Subcutaneous abdominal adipose tissue (tissue), 5 donors: ENCODE measurements around the gene R3HDM1.

Source experiments
- H3K27ac ChIP-seq: one replicate; pipeline ENCODE4 v1.7.0; 2013; ENCODE audit warnings: low read depth, mild to moderate bottlenecking, inconsistent platforms, low read length, moderate library complexity
- H3K27me3 ChIP-seq, 5 donors: one replicate each; pipeline ENCODE4 v1.7.0; 2013; ENCODE audit warnings: low read length in 5 of 5, inconsistent platforms in 1 of 5; ENCODE audit not compliant: control insufficient read depth in 5 of 5, insufficient read depth in 4 of 5
- H3K36me3 ChIP-seq, 5 donors: one replicate each; pipeline ENCODE4 v1.7.0; 2013; ENCODE audit warnings: low read length in 5 of 5; ENCODE audit not compliant: control insufficient read depth in 5 of 5, insufficient read depth in 5 of 5
- H3K4me1 ChIP-seq, 5 donors: one replicate each; pipeline ENCODE4 v1.7.0; 2013; ENCODE audit warnings: low read length in 5 of 5, mild to moderate bottlenecking in 3 of 5, moderate library complexity in 1 of 5; ENCODE audit not compliant: control insufficient read depth in 5 of 5, insufficient read depth in 5 of 5
- H3K4me3 ChIP-seq, 5 donors: one replicate each; pipeline ENCODE4 v1.7.0; 2013; ENCODE audit warnings: low read length in 5 of 5, low read depth in 1 of 5
- H3K9ac ChIP-seq, 5 donors: one replicate each; pipeline ENCODE4 v1.7.0; 2013; ENCODE audit warnings: low read length in 5 of 5, mild to moderate bottlenecking in 4 of 5, moderate library complexity in 3 of 5
- H3K9me3 ChIP-seq, 5 donors: one replicate each; pipeline ENCODE4 v1.7.0; 2013; ENCODE audit warnings: low read length in 5 of 5; ENCODE audit not compliant: control insufficient read depth in 5 of 5
- donor health status: healthy.
- donor health status: healthy.
- donor health status: healthy.
- donor health status: healthy.
- donor health status: healthy.

Gene R3HDM1

DNA sequence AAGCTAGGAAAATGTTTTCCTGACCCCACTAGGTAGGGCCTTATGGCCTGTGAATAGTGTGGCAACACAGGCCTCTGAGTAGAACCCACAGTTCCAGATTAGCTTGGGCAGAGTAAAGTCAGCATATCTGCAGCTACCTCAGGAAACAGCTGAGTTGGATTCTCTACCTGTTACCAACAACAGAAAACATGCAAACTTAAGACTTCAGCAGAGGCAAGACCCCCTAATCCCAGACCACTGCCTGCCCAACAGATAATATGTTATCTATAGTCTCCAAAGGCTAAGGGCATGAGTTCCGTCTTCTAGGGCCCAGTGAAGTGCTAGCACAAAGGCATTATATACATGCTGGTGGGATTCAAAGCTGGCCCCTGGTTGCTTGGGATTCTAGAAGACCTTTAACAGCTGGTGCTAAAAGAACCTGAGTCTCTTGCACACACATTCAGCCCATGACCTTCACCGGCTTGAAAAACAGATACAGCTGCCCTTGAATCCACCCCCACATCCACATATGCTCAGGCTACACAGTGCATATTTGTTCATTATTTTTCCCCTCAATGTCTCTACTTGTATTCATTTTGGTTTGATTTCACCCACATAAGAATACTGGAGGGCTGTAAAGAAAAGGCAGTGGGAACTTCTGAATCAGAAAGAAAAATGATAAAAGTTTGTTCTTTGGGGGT, 196.9 kb downstream of the R3HDM1 start:
- Histone ChIP-seq H3K4me1 (no peaks in the 10 kb centered on the region), H3K36me3 (peaks cover 7 to 14% (median 10%) of the 10 kb centered on the region in 5 donors), H3K4me3 (no peak overlapping the region), H3K27me3 (no peaks in the 10 kb centered on the region), H3K27ac (no peak overlapping the region), H3K9ac (no peak overlapping the region), H3K9me3 (no peaks in the 10 kb centered on the region)

- Histone ChIP-seq H3K27me3 (no peaks in the 10 kb centered on the region), H3K9ac (no peak overlapping the region), H3K9me3 (no peaks in the 10 kb centered on the region), H3K4me1 (no peaks in the 10 kb centered on the region), H3K27ac (no peak overlapping the region), H3K36me3 (no peaks in the 10 kb centered on the region), H3K4me3 (no peak overlapping the region)
These were observed 201.3 kb downstream of the R3HDM1 start for GRCh38 chr2:135732561-135732960.

GRCh38 chr2:135733045-135733444, 201.8 kb downstream of the R3HDM1 start:
- no peaks in the 10 kb centered on the region for H3K4me1 ChIP-seq
- H3K27ac ChIP-seq: no peak overlapping the region

GRCh38 chr2:135736546-135736945, 205.3 kb downstream of the R3HDM1 start:
- H3K9me3 ChIP-seq: no peaks in the 10 kb centered on the region
- no peak overlapping the region for H3K4me3 ChIP-seq

More at GRCh38 chr2:135733045-135733444, 201.8 kb downstream of the R3HDM1 start:
- Histone ChIP-seq H3K36me3 (no peaks in the 10 kb centered on the region), H3K27me3 (no peaks in the 10 kb centered on the region), H3K4me3 (no peak overlapping the region), H3K9me3 (no peaks in the 10 kb centered on the region), H3K9ac (no peak overlapping the region)

GRCh38 chr2:135740206-135740605, 208.9 kb downstream of the R3HDM1 start:
- H3K27ac ChIP-seq: no peak overlapping the region
- no peaks in the 10 kb centered on the region for H3K9me3 ChIP-seq
- no peaks in the 10 kb centered on the region for H3K27me3 ChIP-seq

More at GRCh38 chr2:135736546-135736945, 205.3 kb downstream of the R3HDM1 start:
- Histone ChIP-seq H3K27me3 (no peaks in the 10 kb centered on the region), H3K27ac (no peak overlapping the region), H3K36me3 (no peaks in the 10 kb centered on the region), H3K9ac (no peak overlapping the region), H3K4me1 (peaks cover 0 to 5% (median 3%) of the 10 kb centered on the region in 5 donors)

GRCh38 chr2:135741043-135741394, 209.7 kb downstream of the R3HDM1 start:
- Histone ChIP-seq H3K27ac (no peak overlapping the region), H3K4me1 (peaks cover 2 to 28% (median 24%) of the 10 kb centered on the region in 5 donors), H3K9ac (no peak overlapping the region), H3K4me3 (peak overlapping the region; percentile 60 to 94 (median 92)), H3K9me3 (no peaks in the 10 kb centered on the region), H3K27me3 (no peaks in the 10 kb centered on the region), H3K36me3 (no peaks in the 10 kb centered on the region)

More at GRCh38 chr2:135740206-135740605, 208.9 kb downstream of the R3HDM1 start:
- no peak overlapping the region for H3K9ac ChIP-seq
- H3K36me3 ChIP-seq: no peaks in the 10 kb centered on the region
- H3K4me1 ChIP-seq: peaks cover 2 to 28% (median 24%) of the 10 kb centered on the region in 5 donors
- H3K4me3 ChIP-seq: no peak overlapping the region

DNA sequence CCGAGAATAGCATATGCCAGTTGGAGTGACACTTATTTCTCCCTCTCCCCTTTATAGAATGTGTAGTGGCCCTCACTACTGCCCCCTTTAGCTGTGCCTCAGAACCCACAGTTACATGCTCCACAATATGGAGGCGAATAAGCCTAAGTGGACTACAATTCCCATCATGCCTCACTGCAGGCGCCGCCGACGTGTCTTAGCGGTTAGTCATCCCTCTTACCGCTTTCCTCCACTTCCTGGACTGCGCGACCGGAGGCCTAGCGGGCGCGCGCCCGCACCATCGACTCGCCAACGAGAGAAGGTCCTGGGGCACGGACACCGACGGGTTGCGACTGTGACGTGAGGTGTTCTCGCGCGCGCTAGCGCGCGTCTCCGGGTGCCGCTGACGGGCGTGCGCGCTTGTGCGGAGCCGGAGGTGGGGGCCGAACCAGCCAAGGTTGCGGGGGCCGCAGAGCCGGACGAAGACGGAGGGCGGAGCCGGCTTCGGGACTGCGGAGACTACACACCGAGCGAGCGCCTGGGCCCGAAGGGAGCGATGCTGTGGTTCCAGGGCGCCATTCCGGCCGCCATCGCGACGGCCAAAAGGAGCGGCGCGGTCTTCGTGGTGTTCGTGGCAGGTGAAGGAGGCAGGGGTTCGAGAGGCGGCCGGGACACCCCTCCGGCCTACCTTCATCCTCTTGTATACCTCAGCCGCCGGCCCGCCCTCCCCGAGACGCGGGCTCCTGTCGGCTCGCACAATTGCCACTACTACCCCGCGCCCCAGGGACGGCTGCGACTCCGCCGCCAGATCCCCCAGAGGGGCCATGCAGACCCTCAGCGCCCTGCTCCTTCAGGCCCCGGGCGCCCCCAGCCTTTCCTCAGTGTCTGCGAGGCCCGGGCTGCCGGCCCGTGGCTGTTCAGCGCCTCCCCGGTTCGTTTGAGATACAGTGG, 210.4 kb downstream of the R3HDM1 start, which contains the start of gene UBXN4:
UBXN4 (plus strand) TSS at position 461 of the 930 bp plus-strand sequence; CDS start at position 536, 75 bp downstream.
- H3K27ac ChIP-seq: peak within 1 kb of the TSS; percentile 97
- H3K9ac ChIP-seq: peak within 1 kb of the TSS; percentile 98 to 100 (median 99)
- no peaks in the 10 kb centered on the region for H3K27me3 ChIP-seq
- peaks cover 2 to 28% (median 24%) of the 10 kb centered on the region in 5 donors for H3K4me1 ChIP-seq
- H3K9me3 ChIP-seq: no peaks in the 10 kb centered on the region
- no peaks in the 10 kb centered on the region for H3K36me3 ChIP-seq
- H3K4me3 ChIP-seq: peak within 1 kb of the TSS; percentile 76 to 94 (median 92)

DNA sequence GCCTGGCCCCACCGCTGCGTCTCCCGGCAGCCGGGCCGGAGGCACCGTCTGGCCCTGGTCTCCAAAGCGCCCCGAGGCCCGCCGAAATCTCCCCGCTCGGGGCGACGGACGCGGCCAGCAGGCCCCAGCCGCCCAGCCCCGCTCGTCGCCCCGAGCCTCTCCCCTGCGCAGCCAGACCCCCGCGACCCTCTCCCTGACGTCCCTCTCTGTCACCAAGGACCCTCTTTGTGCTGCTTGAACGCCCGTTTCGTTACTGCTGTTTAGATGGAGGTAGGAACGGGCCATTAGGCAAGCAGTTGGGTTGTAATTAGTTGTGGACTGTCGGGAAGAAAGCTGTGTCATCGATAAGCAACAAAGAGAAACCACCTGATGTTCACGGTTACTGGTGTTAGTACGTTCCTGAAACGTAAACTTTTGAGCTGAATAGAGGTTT, 211.1 kb downstream of the R3HDM1 start:
- Histone ChIP-seq H3K27me3 (no peaks in the 10 kb centered on the region), H3K9me3 (no peaks in the 10 kb centered on the region), H3K4me1 (peaks cover 2 to 28% (median 24%) of the 10 kb centered on the region in 5 donors), H3K4me3 (peak overlapping the region; percentile 76 to 94 (median 92)), H3K27ac (peak overlapping the region; percentile 97), H3K36me3 (peaks cover 0 to 1% (median 0%) of the 10 kb centered on the region in 5 donors), H3K9ac (peak overlapping the region; percentile 98 to 100 (median 99))

DNA sequence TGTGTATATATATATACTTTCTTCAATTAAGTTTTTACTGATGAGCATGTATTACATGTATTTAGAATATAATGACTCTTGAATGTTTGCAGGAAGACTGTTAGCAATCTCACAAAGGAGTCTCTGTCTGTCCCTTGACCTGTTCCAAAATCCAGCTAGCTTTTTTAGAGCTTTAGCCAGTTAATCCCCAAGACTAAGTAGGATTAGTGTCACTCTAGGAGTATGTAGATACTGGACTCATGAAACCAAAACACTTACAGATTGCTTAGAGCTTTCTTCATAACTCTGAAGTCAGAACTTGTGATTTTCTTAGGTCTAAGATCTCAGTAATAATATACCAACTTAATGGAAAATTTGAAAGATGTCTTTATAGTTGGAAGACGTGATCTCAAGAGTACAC, 212.6 kb downstream of the R3HDM1 start:
- Histone ChIP-seq H3K36me3 (peaks cover under 1 to 9% (median 7%) of the 10 kb centered on the region in 5 donors), H3K27ac (no peak overlapping the region), H3K9me3 (no peaks in the 10 kb centered on the region), H3K4me3 (peak overlapping the region in 1 of 5 donors; percentile 94), H3K9ac (peak overlapping the region in 2 of 5 donors; percentile 32 to 35), H3K4me1 (peaks cover 2 to 28% (median 24%) of the 10 kb centered on the region in 5 donors), H3K27me3 (no peaks in the 10 kb centered on the region)
